ENCODE data around the gene CDK6. TPM values are rescaled to one million over a fixed set of nuclear protein-coding genes. Genes with fewer than 3 reads are reported as not detected.
"Not testable (repeated sequence)": the region's sequence is repeated elsewhere in the genome, so short reads cannot be mapped to it uniquely, and the experiment has no call there.

The CDK6 gene
- polyA plus RNA-seq, 4 donors, result 39.1 to 49.3 (median 40.4) TPM

- not testable (repeated sequence) for DNase-seq (ENCODE audit: low read depth in 4 of 4, low spot score in 2 of 4)
These were observed 92.2 kb downstream of the CDK6 start for GRCh38 chr7:92744180-92744579.

- DNase-seq (ENCODE audit: low read depth in 4 of 4, low spot score in 2 of 4), result no peak
These were observed 94.2 kb downstream of the CDK6 start for GRCh38 chr7:92742186-92742585.

DNA sequence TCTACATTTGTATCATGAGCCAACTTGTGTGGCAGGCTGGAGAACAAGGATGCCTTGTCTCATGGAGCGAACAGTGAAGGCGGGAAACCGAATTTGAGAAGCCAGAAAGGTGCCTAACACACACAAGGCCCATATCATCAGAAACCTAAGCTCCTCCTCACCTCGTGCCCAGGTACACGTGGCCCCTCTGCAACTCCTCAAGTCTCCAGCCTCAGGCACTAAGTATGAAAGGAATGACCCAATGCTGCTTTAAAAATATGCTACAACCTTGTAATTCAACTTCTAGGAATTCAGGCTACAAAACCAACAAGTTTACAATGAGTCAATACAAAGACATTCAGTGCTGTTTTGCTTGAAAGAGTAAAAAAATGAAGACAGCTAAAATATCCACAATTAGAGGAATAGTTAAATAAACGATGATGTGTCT, 95.7 kb downstream of the CDK6 start:
- no peak for DNase-seq (ENCODE audit: low read depth in 4 of 4, low spot score in 2 of 4)

- DNase-seq (ENCODE audit: low read depth in 4 of 4, low spot score in 2 of 4), result no peak
These were observed 96.2 kb downstream of the CDK6 start for GRCh38 chr7:92740134-92740533.

DNA sequence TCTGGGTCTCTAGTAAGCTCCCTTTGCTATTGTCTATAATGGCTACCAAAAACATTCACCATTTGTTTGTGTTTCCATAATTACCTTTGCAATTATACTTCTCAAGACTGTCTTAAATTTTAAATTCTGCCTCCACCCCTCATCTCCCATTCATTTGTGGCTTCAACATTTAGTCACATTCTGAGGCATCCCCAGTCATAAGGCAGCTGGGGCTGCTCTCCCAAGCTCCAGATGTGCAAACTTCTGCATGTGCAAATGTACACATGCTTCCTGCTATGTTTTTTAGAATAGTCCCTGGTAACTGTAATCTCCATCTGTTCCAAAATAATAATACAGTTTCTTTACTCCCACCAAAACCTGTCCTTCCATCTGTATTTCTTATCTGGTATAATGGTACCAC, 97.3 kb downstream of the CDK6 start:
- no peak for DNase-seq (ENCODE audit: low read depth in 4 of 4, low spot score in 2 of 4)

DNA sequence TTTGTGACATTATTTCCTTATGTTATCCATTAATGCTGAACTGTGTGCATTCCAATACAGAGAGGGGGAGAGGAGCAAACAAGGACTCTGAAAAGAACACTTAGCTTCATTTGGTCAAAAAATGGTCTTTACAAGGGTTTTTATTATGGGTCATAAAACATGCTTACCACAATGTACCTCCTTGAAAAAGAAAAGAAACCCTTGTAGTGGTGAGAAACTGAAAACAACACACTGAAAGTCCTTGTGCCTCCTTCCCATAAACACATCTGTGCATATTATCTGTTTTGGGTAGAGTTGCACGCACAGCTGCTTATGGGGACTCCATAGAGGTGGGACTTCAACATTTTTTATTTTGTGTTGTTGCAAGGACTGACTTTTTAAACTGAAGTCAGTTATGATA, 98.7 kb downstream of the CDK6 start:
- DNase-seq (ENCODE audit: low read depth in 4 of 4, low spot score in 2 of 4), result no peak

DNA sequence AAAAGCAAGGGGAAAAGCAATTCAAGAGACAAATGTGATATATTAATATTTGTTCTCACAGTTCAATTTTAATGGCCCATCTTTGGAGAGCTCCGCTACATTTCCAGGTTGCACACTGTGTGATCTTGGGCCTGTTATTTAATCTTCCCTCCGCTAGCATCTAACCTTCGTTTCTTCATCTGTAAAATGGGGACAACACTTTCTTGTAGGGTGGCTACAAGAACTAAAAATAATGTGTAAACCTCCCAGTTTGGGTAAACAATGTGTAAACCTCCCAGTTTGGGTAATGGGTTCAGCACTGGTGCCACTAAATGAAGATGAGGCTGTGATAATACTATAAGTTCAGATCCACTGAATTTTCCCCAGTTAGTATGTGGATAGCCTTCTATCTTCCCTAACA, 99.5 kb downstream of the CDK6 start:
- DNase-seq (ENCODE audit: low read depth in 4 of 4, low spot score in 2 of 4), result no peak

DNA sequence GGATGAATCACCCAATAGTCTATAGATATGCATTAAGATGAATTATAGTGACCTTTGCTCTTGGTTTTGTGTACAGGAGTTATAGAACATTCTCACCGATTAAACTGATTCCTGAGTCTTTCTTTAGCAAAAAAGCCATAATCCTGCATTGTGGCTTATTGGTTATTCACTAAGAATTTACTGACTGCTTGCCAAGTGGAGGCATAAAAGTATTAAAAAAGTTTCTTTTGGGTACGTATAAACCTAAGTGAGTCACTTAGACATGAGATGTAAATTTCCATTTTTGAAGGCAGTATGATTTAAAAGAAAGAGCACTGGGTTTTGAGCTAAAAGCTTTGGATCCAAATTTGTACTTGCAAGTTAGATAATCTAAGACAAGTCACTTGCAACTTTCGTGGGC, 100.7 kb downstream of the CDK6 start:
- no peak for DNase-seq (ENCODE audit: low read depth in 4 of 4, low spot score in 2 of 4)

DNA sequence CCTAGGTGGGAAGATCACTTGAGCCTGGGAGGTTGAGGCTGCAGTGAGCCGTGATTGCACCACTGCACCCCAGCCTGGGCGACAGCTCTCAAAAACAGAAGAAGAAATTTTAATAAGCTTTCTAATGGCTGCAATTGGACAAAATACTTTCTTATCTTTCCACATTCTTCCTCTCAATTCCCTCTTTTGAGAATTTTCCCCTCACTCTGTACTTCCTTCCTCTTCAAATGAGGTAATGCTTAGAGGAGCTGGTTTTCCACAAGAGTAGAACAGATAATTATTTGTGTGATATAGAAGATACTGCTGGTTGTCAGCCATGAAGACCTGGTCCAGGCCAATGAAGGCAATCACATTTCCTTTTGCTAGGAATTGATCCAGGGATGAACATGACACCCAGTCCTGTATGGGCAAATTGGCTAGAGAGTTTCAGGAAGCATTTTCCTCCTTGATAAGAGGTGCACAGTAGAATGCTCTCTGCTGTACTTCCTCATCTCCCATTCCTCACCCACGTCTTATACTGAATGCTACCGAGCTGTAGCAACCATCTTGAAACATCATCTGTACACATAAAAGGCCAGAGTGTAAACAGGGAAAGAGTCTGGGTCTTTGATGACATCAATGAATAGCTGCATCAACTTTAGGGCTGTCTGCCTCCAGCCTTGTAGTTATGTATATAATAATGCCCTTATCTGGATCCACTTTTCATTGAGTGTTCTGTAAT, 103.9 kb downstream of the CDK6 start:
- DNase-seq (ENCODE audit: low read depth in 4 of 4, low spot score in 2 of 4), result no peak

- DNase-seq (ENCODE audit: low read depth in 4 of 4, low spot score in 2 of 4), result no peak
These were observed 104.9 kb downstream of the CDK6 start for GRCh38 chr7:92731335-92732063.

- no peak for DNase-seq (ENCODE audit: low read depth in 4 of 4, low spot score in 2 of 4)
These were observed 105.6 kb downstream of the CDK6 start for GRCh38 chr7:92730808-92731207.

DNA sequence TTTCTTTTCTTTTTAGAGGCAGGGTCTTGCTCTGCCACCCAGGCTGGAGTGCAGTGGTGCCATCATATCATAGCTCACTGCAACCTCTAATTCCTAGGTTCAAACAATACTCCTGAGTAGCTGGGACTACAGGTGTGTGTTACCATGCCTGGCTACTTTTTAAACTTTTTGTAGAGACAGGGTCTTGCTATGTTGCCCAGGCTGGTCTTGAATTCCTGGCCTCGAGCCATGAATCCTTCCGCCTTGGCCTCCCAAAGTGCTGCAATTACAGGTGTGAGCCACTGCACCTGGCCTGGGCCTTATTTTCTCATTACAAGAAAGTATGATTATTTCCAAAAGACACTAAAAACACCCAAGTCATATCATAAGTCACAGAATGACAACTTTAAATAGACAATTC, 106.6 kb downstream of the CDK6 start:
- DNase-seq (ENCODE audit: low read depth in 4 of 4, low spot score in 2 of 4), result no peak

GRCh38 chr7:92729172-92729571, 107.2 kb downstream of the CDK6 start:
- DNase-seq (ENCODE audit: low read depth in 4 of 4, low spot score in 2 of 4), result no peak

DNA sequence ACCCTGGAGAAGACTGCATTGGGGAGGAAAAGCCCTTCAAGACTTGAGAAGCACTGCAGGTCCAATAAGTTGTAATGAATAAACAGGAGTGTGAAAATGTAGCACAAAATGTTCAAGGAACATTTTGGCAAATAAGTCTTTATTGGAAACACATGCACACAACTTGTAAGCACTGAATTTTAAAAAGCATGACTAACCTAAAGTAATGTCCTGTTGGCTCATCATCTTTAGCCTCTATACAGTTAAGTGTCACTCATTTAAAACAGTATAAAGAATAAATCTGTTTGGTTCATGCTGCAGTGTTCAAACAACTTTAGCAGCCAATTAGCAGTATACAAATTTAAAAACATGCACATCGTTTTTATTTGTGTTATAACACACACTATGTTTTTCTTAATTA, 108.6 kb downstream of the CDK6 start:
- no peak for DNase-seq (ENCODE audit: low read depth in 4 of 4, low spot score in 2 of 4)

DNA sequence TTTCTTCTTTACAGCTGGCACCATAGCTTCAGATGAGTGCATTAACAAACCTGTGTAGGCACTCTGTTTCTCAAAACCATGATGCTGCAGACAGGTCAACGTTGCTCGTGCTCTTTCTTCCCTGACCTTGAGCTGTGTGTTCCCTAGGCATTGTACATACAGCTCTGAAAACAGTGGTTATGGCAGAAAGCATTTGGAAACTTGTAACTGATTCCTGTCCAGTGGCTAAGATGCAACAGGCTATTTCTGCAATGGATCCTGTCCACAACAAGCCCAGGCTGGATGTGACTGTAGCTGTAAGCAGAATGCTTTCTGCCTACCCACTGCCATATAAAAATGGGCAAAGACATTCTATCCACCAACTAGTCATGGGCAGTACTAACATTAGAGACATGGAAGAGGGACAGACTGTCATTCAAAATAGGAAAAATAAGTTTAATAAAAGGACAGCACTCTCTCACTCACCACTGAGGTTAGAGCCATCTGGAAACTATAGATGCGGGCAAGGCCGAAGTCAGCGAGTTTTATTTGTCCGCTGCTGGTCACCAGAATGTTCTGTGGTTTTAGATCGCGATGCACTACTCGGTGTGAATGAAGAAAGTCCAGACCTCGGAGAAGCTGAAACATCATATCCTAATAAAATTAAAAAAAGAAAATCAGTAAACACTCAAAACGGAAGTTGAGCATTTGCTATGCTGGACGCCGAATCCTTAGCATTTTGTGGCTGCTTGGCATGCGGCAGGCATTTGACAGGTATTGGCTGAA, 111.0 kb downstream of the CDK6 start:
- DNase-seq (ENCODE audit: low read depth in 4 of 4, low spot score in 2 of 4), result no peak

GRCh38 chr7:92723943-92724342, 112.4 kb downstream of the CDK6 start:
- no peak for DNase-seq (ENCODE audit: low read depth in 4 of 4, low spot score in 2 of 4)

GRCh38 chr7:92723205-92723604, 113.2 kb downstream of the CDK6 start:
- DNase-seq (ENCODE audit: low read depth in 4 of 4, low spot score in 2 of 4), result no peak

DNA sequence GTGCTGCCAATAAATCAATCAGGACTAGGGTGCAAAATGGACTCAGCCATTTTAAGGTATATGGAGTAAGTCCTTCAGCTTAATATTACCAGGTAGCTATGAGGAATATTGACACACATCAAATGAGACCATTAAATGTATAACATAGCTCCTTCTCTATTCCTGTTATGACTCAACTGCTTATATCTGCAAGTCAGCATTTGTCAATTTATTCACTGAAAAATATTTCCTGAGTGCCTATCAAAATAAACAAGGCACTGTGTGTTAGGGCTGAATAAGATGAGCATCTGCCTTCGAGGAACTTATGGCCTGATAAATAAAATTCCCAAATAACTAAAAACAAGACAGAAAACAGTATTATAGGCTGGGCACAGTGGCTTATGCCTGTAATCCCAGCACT, 113.8 kb downstream of the CDK6 start:
- no peak for DNase-seq (ENCODE audit: low read depth in 4 of 4, low spot score in 2 of 4)

DNA sequence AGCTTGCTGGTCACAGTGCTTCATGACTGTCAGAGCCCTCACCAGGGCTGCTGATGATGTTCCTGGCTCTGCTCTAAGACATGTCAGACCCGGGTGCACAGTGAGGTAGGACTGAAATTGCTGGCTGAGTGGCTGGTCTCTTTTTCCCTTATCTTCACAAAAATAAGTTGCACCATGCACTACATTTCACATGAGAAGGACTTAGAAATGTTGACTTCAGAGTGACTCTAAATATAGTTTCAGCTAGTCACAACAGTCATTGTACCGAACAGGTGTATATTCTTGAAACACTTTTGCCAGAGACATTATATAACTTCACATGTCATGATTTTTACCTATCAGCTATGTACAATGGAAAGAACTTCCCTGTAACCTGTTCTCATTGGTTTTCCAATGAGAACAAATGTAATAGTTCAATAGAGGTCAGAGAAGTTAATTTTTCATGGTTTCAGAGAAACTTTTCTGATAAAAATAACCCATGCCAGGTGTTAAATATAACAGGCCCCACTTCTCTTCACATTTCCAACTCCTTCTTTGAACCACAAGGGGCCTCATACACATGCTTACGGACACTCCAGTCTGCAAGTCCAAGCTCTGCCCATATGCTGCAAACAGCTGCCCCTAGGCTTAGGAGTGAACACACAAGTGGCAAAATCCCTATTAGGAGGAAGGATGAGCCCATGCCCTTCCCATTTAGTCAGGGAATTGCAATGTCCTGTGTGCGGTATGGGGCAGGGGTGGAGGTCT, 115.6 kb downstream of the CDK6 start:
- DNase-seq (ENCODE audit: low read depth in 4 of 4, low spot score in 2 of 4), result no peak

- no peak for DNase-seq (ENCODE audit: low read depth in 4 of 4, low spot score in 2 of 4)
These were observed 118.2 kb downstream of the CDK6 start for GRCh38 chr7:92717993-92718716.

Data from left renal cortex interstitium (tissue), 4 donors.